ENCODE results near the gene DCLK2.

The DCLK2 gene

GRCh38 chr4:150248181-150248580, 169.9 kb downstream of the DCLK2 start:
- no peak for DNase-seq

- no peak for DNase-seq
Measured at GRCh38 chr4:150250293-150250997, 172.2 kb downstream of the DCLK2 start.

GRCh38 chr4:150250998-150251651, 172.9 kb downstream of the DCLK2 start:
- DNase-seq = no peak

- DNase-seq = no peak
Measured at GRCh38 chr4:150251752-150252190, 173.5 kb downstream of the DCLK2 start.

- DNase-seq = no peak
Measured at GRCh38 chr4:150252306-150252705, 174.1 kb downstream of the DCLK2 start.

- no peak for DNase-seq
Measured at GRCh38 chr4:150252741-150253140, 174.5 kb downstream of the DCLK2 start.

- DNase-seq = no peak
Measured at GRCh38 chr4:150253416-150253815, 175.2 kb downstream of the DCLK2 start.

GRCh38 chr4:150253965-150254630, 175.9 kb downstream of the DCLK2 start:
- DNase-seq = no peak

- no peak for DNase-seq
Measured at GRCh38 chr4:150255610-150256224, 177.5 kb downstream of the DCLK2 start.

GRCh38 chr4:150256225-150256620, 178.0 kb downstream of the DCLK2 start:
- no peak for DNase-seq

GRCh38 chr4:150256841-150257730, 178.8 kb downstream of the DCLK2 start:
- no peak for DNase-seq

GRCh38 chr4:150258569-150258968, 180.3 kb downstream of the DCLK2 start:
- no peak for DNase-seq

GRCh38 chr4:150259861-150260567, 181.8 kb downstream of the DCLK2 start:
- no peak for DNase-seq

GRCh38 chr4:150261571-150261970, 183.3 kb downstream of the DCLK2 start:
- DNase-seq = no peak

GRCh38 chr4:150262611-150263010, 184.4 kb downstream of the DCLK2 start:
- no peak for DNase-seq

- no peak for DNase-seq
Measured at GRCh38 chr4:150264595-150265161, 186.4 kb downstream of the DCLK2 start.

- DNase-seq = no peak
Measured at GRCh38 chr4:150265806-150266205, 187.6 kb downstream of the DCLK2 start.

- no peak for DNase-seq
Measured at GRCh38 chr4:150268444-150268843, 190.2 kb downstream of the DCLK2 start.

- no peak for DNase-seq
Measured at GRCh38 chr4:150278206-150278605, 200.0 kb downstream of the DCLK2 start.

GRCh38 chr4:150280081-150280895, 202.0 kb downstream of the DCLK2 start:
- no peak for DNase-seq

GRCh38 chr4:150280975-150281374, 202.7 kb downstream of the DCLK2 start:
- DNase-seq = no peak

All from activated naive CD4-positive, alpha-beta T cell (primary cell).